HG03139 (cell line): ENCODE data around the gene FAM237B.

ENCODE experiments used
- ATAC-seq: cut with Tn5 transposase; IDR thresholded peaks from one replicate; pipeline ENCODE4 v1.9.1; 2021; ENCODE audit not compliant: unreplicated experiment

FAM237B gene

GRCh38 chr7:90298145-90299038 lies 22.7 kb downstream of the FAM237B start:
- ATAC-seq, result no peak

- ATAC-seq, result no peak
Measured at GRCh38 chr7:90290244-90291113, 30.6 kb downstream of the FAM237B start.

GRCh38 chr7:90288154-90288553 lies 33.0 kb downstream of the FAM237B start:
- no peak for ATAC-seq

GRCh38 chr7:90276033-90276728 lies 44.9 kb downstream of the FAM237B start:
- no peak for ATAC-seq

- ATAC-seq, result no peak
Measured at GRCh38 chr7:90274161-90274560, 46.9 kb downstream of the FAM237B start.

- ATAC-seq, result no peak
Measured at GRCh38 chr7:90272242-90272641, 48.9 kb downstream of the FAM237B start.

GRCh38 chr7:90271753-90272152 lies 49.4 kb downstream of the FAM237B start:
- ATAC-seq, result no peak

GRCh38 chr7:90270431-90271178 lies 50.5 kb downstream of the FAM237B start:
- ATAC-seq, result no peak

GRCh38 chr7:90269163-90269562 lies 51.9 kb downstream of the FAM237B start:
- no peak for ATAC-seq

- no peak for ATAC-seq
Measured at GRCh38 chr7:90267263-90267858, 53.7 kb downstream of the FAM237B start.

GRCh38 chr7:90266808-90267207 lies 54.3 kb downstream of the FAM237B start:
- no peak for ATAC-seq
